NCI-H1048 (cell line): ENCODE measurements around the gene FBXW8.

Source experiments
- DNase-seq: peaks from one replicate; lab custom pipeline; 2025; lab: John Stamatoyannopoulos, UW

FBXW8 gene

GRCh38 chr12:116924558-116925453 is 14.1 kb downstream of the FBXW8 start:
- DNase-seq, result no peak

- no peak for DNase-seq
Measured at GRCh38 chr12:116926283-116927243, 15.8 kb downstream of the FBXW8 start.

- DNase-seq, result no peak
Measured at GRCh38 chr12:116927244-116927940, 16.6 kb downstream of the FBXW8 start.

GRCh38 chr12:116928504-116928903 is 17.8 kb downstream of the FBXW8 start:
- no peak for DNase-seq

GRCh38 chr12:116929885-116930284 is 19.1 kb downstream of the FBXW8 start:
- no peak for DNase-seq

GRCh38 chr12:116931665-116932064 is 20.9 kb downstream of the FBXW8 start:
- DNase-seq, result no peak

- DNase-seq, result no peak
Measured at GRCh38 chr12:116933091-116933490, 22.3 kb downstream of the FBXW8 start.

GRCh38 chr12:116933512-116934246 is 22.9 kb downstream of the FBXW8 start:
- DNase-seq, result no peak

GRCh38 chr12:116934908-116935705 is 24.4 kb downstream of the FBXW8 start:
- no peak for DNase-seq

GRCh38 chr12:116937640-116938039 is 26.9 kb downstream of the FBXW8 start:
- DNase-seq, result no peak

- no peak for DNase-seq
Measured at GRCh38 chr12:116939734-116940133, 29.0 kb downstream of the FBXW8 start.

GRCh38 chr12:116941188-116941587 is 30.4 kb downstream of the FBXW8 start:
- DNase-seq, result no peak

GRCh38 chr12:116943419-116944372 is 32.9 kb downstream of the FBXW8 start:
- no peak for DNase-seq

GRCh38 chr12:116945886-116946550 is 35.3 kb downstream of the FBXW8 start:
- no peak for DNase-seq

- no peak for DNase-seq
Measured at GRCh38 chr12:116948298-116948697, 37.5 kb downstream of the FBXW8 start.

GRCh38 chr12:116950628-116951325 is 40.0 kb downstream of the FBXW8 start:
- DNase-seq, result no peak

- DNase-seq, result no peak
Measured at GRCh38 chr12:116954710-116955381, 44.1 kb downstream of the FBXW8 start.
